PC-9 (cell line): ENCODE results near the gene AIF1. TPM values are rescaled to one million over a fixed set of nuclear protein-coding genes. Genes with fewer than 3 reads are reported as not detected.

ENCODE experiments used
- BruUV-seq: library from RNA; stranded (reverse); fragments of 400-500 nt; replicated peaks from 2 replicates; lab custom pipeline; 2021; lab: Mats Ljungman, UMichigan
- CTCF ChIA-PET: fragments of 300-600 bp; sonication (Branson Sonifier 250); formaldehyde crosslinking; loops from one replicate; lab custom pipeline; 2022; ENCODE audit warnings: antibody characterized with exemption; lab: Charles Lee
- POLR2A ChIA-PET: fragments of 300-600 bp; sonication (Branson Sonifier 250); formaldehyde crosslinking; loops from one replicate; lab custom pipeline; 2022; ENCODE audit warnings: antibody characterized with exemption; ENCODE audit not compliant: unreplicated experiment; lab: Charles Lee
- DNase-seq, 2 experiments: peaks; one replicate each; pipeline versions ENCODE4 v3.0.0 to v3.0.0-alpha.2; 2015 to 2022; ENCODE audit warnings: mixed read lengths in 1 of 2
- H2AFZ ChIP-seq: fragments of 200-600 bp; sonication (generic); 2 replicates; pipeline ENCODE4 v1.8.1; 2017; ENCODE audit warnings: antibody characterized with exemption
- H3F3A ChIP-seq: fragments of 200-600 bp; sonication (generic); 2 replicates; pipeline ENCODE4 v1.8.1; 2017; ENCODE audit warnings: antibody characterized with exemption, mild to moderate bottlenecking, low read depth; ENCODE audit not compliant: insufficient read depth
- H3K27ac ChIP-seq: fragments of 200-600 bp; sonication (generic); 2 replicates; pipeline ENCODE4 v1.6.1; 2016; ENCODE audit warnings: mixed run types
- H3K27me3 ChIP-seq: fragments of 200-600 bp; sonication (generic); 2 replicates; pipeline ENCODE4 v1.6.1; 2016; ENCODE audit warnings: low read depth, mixed run types; ENCODE audit not compliant: insufficient read depth
- H3K36me3 ChIP-seq: fragments of 200-600 bp; sonication (generic); 2 replicates; pipeline ENCODE4 v1.6.1; 2016; ENCODE audit warnings: low read depth, mixed run types
- H3K4me1 ChIP-seq: fragments of 200-600 bp; sonication (generic); replicated peaks from 2 replicates; pipeline ENCODE4 v1.6.1; 2016; ENCODE audit warnings: mixed run types; ENCODE audit not compliant: insufficient read depth
- H3K4me2 ChIP-seq: fragments of 200-600 bp; sonication (generic); 2 replicates; pipeline ENCODE4 v1.6.1; 2017; ENCODE audit warnings: mixed run types
- H3K4me3 ChIP-seq: fragments of 200-600 bp; sonication (generic); 2 replicates; pipeline ENCODE4 v1.6.1; 2016; ENCODE audit warnings: mixed run types
- H3K79me2 ChIP-seq: fragments of 200-600 bp; sonication (generic); 2 replicates; pipeline ENCODE4 v1.6.1; 2017; ENCODE audit warnings: low read depth, mixed run types
- H3K9me2 ChIP-seq: fragments of 200-600 bp; sonication (generic); 2 replicates; pipeline ENCODE4 v1.8.1; 2017; ENCODE audit warnings: mild to moderate bottlenecking; ENCODE audit not compliant: insufficient read depth
- H3K9me3 ChIP-seq: fragments of 200-600 bp; sonication (generic); 2 replicates; pipeline ENCODE4 v1.8.1; 2016; ENCODE audit warnings: low read depth; ENCODE audit not compliant: insufficient read depth
- H4K20me1 ChIP-seq: fragments of 200-600 bp; sonication (generic); 2 replicates; pipeline ENCODE4 v1.8.1; 2017; ENCODE audit not compliant: insufficient read depth
- CTCF ChIP-seq: fragments of 200-600 bp; sonication (generic); conservative IDR thresholded peaks from 2 replicates; pipeline ENCODE4 v1.6.1; 2017; ENCODE audit warnings: mixed run types, antibody characterized with exemption, mild to moderate bottlenecking, moderate library complexity
- EZH2 ChIP-seq: fragments of 200-600 bp; sonication (generic); IDR thresholded peaks from 2 replicates; pipeline ENCODE4 v1.8.0; 2017; ENCODE audit warnings: antibody characterized with exemption, low read depth
- intact Hi-C: fragments of 100-400 bp; cut with micrococcal nuclease; formaldehyde crosslinking; loops from one replicate; pipeline ENCODE4 v1.10.0; 2022; ENCODE audit not compliant: unreplicated experiment
- total RNA-seq: library from RNA; stranded (reverse); gene quantifications from 2 replicates; pipeline ENCODE4 v1.2.3, GENCODE V29; 2021

AIF1 gene
- total RNA-seq, 1 experiment from 2014 or later: not detected

GRCh38 chr6:31652925-31653724 lies 38.1 kb downstream of the AIF1 start:
- BruUV-seq: TSS peak; percentile 87
- TF ChIP-seq CTCF (no peak; the same call in 1 of the 2 replicates), EZH2 (no peak)
- CTCF ChIA-PET: interaction anchor here (0.6 to 0.7 kb wide), 2 partner anchors 19 to 227 kb away, joined by 3 to 17 read pairs; no protein-coding TSS in a partner anchor

DNA sequence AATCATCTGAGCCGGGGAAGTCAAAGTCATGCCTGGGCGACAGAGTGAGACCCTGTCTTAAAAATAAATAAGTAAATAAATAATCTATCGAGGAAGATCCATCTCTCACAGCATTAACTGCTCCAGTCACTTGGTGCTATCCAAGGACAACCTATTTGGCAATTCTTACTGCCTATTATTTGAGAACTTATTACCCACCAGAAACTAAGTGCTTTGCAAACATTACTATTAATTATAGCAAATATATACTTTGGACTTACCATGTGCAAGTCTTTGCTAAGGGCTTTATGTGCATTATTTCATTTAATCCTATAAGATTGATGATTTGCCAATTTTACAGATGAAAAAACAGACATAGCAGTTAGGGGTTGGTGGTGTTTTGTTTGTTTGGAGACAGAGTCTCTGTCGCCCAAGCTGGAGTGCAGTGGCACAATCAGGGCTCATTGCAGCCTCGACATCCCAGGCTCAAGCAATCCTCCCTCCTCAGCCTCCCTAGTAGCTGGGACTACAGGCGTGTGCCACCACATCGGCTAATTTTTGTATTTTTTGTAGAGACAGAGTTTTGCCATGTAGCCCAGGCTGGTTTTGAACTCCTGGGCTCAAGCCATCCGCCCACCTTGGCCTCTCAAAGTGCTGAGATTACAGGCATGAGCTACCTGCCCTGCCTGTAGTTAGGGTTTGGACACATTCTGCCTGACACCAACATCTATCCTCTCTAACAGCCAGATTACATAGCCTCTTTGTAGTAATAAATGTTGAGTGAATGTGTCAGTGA lies 39.7 kb downstream of the AIF1 start:
- no peaks in the 10 kb centered on the region for H3K9me2 ChIP-seq
- ChIA-PET POLR2A (no interaction called here), CTCF (no interaction called here)
- peaks cover 4% of the 10 kb centered on the region; the same call in 1 of the 2 replicates for H3K36me3 ChIP-seq
- TF ChIP-seq EZH2 (no peak), CTCF (no peak)
- H3K79me2 ChIP-seq: peaks cover 48% of the 10 kb centered on the region
- H3K4me2 ChIP-seq: no peak overlapping the region
- peaks cover 27% of the 10 kb centered on the region for H3K4me1 ChIP-seq
- no peak overlapping the region for H3K4me3 ChIP-seq
- H3K9me3 ChIP-seq: no peaks in the 10 kb centered on the region
- no peak overlapping the region for H3K27ac ChIP-seq
- no TSS peak for BruUV-seq
- DNase-seq: no peak
- intact Hi-C loops: no loop called here
- no peaks in the 10 kb centered on the region for H3K27me3 ChIP-seq
- no peak overlapping the region for H2AFZ ChIP-seq
- peaks cover 21% of the 10 kb centered on the region; the same call in 1 of the 2 replicates for H4K20me1 ChIP-seq
- H3F3A ChIP-seq: peaks cover 14% of the 10 kb centered on the region

More at GRCh38 chr6:31652925-31653724, 38.1 kb downstream of the AIF1 start:
- H3K27me3 ChIP-seq: no peaks in the 10 kb centered on the region
- H3K4me1 ChIP-seq: peaks cover 14% of the 10 kb centered on the region
- DNase-seq: peak in 1 of 2 experiments; percentile 86
- peaks cover 20% of the 10 kb centered on the region for H4K20me1 ChIP-seq
- intact Hi-C loops: loop anchor here (1.0 to 2.0 kb wide), 3 partner anchors 7 to 50 kb away; partner anchors contain the start of genes ABHD16A, C6orf47 and PRRC2A
- peaks cover 14% of the 10 kb centered on the region for H3F3A ChIP-seq
- POLR2A ChIA-PET: interaction anchor here (0.5 to 0.7 kb wide), 5 partner anchors 7 to 1208 kb away, joined by 4 to 26 read pairs (median 6); partner anchors contain the start of genes C6orf47, LSM2 and NFKBIL1
- peaks cover 8% of the 10 kb centered on the region; the same call in 1 of the 2 replicates for H3K36me3 ChIP-seq
- H3K9me3 ChIP-seq: no peaks in the 10 kb centered on the region
- H3K27ac ChIP-seq: peak overlapping the region; percentile 92
- no peaks in the 10 kb centered on the region for H3K9me2 ChIP-seq
- H3K4me3 ChIP-seq: peak overlapping the region; percentile 79
- peak overlapping the region; percentile 81 for H3K4me2 ChIP-seq
- peaks cover 44% of the 10 kb centered on the region for H3K79me2 ChIP-seq
- H2AFZ ChIP-seq: peak overlapping the region; percentile 83
